Smooth muscle cell (in vitro differentiated cells): ENCODE results near the gene ARHGEF28. TPM values are rescaled to one million over a fixed set of nuclear protein-coding genes. Genes with fewer than 3 reads are reported as not detected.
A peak's percentile ranks its signal among the peaks of the same experiment; 100 is the strongest.

Experiments used
- DNase-seq: peaks from one replicate; lab custom pipeline; 2025; ENCODE audit not compliant: unreplicated experiment; lab: John Stamatoyannopoulos, UW
- H2AFZ ChIP-seq: fragments of 200-600 bp; sonication (generic); 2 replicates; pipeline ENCODE4 v1.6.0; 2016; ENCODE audit warnings: antibody characterized with exemption, low read depth, mild to moderate bottlenecking
- H3F3A ChIP-seq: fragments of 200-600 bp; sonication (generic); 2 replicates; pipeline ENCODE4 v1.6.0; 2017; ENCODE audit warnings: antibody characterized with exemption, low read depth
- H3K27ac ChIP-seq: fragments of 200-600 bp; sonication (generic); 2 replicates; pipeline ENCODE4 v1.5.1; 2016; ENCODE audit warnings: low read depth, mild to moderate bottlenecking
- H3K27me3 ChIP-seq: fragments of 200-600 bp; sonication (generic); 2 replicates; pipeline ENCODE4 v1.6.1; 2016; ENCODE audit warnings: low read depth, mild to moderate bottlenecking
- H3K36me3 ChIP-seq: fragments of 200-600 bp; sonication (generic); 2 replicates; pipeline ENCODE4 v1.5.1; 2016; ENCODE audit warnings: low read depth
- H3K4me1 ChIP-seq: fragments of 200-600 bp; sonication (generic); 2 replicates; pipeline ENCODE4 v1.5.1; 2016; ENCODE audit warnings: low read depth
- H3K4me2 ChIP-seq: fragments of 200-600 bp; sonication (generic); 2 replicates; pipeline ENCODE4 v1.6.0; 2016; ENCODE audit warnings: mild to moderate bottlenecking
- H3K4me3 ChIP-seq: fragments of 200-600 bp; sonication (generic); 2 replicates; pipeline ENCODE4 v1.5.1; 2016; ENCODE audit warnings: mild to moderate bottlenecking
- H3K79me2 ChIP-seq: fragments of 200-600 bp; sonication (generic); 2 replicates; pipeline ENCODE4 v1.6.0; 2016; ENCODE audit warnings: low read depth, mild to moderate bottlenecking
- H3K9ac ChIP-seq: fragments of 200-600 bp; sonication (generic); 2 replicates; pipeline ENCODE4 v1.6.0; 2016; ENCODE audit warnings: low read depth
- H3K9me3 ChIP-seq: fragments of 200-600 bp; sonication (generic); replicated peaks from 2 replicates; pipeline ENCODE4 v1.5.1; 2016; ENCODE audit warnings: low read depth
- H4K20me1 ChIP-seq: fragments of 200-600 bp; sonication (generic); 2 replicates; pipeline ENCODE4 v1.6.0; 2016; ENCODE audit warnings: low read depth
- CTCF ChIP-seq: fragments of 200-600 bp; sonication (generic); IDR thresholded peaks from 2 replicates; pipeline ENCODE4 v1.5.1; 2017; ENCODE audit warnings: borderline replicate concordance, mild to moderate bottlenecking, antibody characterized with exemption; ENCODE audit not compliant: insufficient read depth, poor library complexity, severe bottlenecking
- WGBS: methylation state at CpG from one replicate; pipeline ENCODE4 v1.1.7; 2016; ENCODE audit warnings: low lambda C conversion rate; 5-methylcytosine and 5-hydroxymethylcytosine counted together
- polyA plus RNA-seq: library from polyadenylated mRNA; unstranded; fragments of >200 nt; fragmentation: Nextera tagmentation; extraction: Ambion mirVana; gene quantifications from 2 replicates; pipeline ENCODE4 v1.2.1, GENCODE V29; 2016
- total RNA-seq: library from RNA; depleted of rRNA; stranded (reverse); fragments of >200 nt; gene quantifications from 2 replicates; pipeline ENCODE4 v1.2.3, GENCODE V29; 2014

The ARHGEF28 gene
- total and polyA plus RNA-seq, 2 experiments from 2014 or later = 0.19 to 0.90 TPM

GRCh38 chr5:73757416-73757815, 131.4 kb downstream of the ARHGEF28 start:
- DNase-seq = no peak
- Histone ChIP-seq H3K9me3 (no peaks in the 10 kb centered on the region), H4K20me1 (no peaks in the 10 kb centered on the region), H3K27ac (no peak overlapping the region), H3K27me3 (peaks cover 24% of the 10 kb centered on the region), H3F3A (no peaks in the 10 kb centered on the region), H3K36me3 (no peaks in the 10 kb centered on the region), H3K9ac (no peak overlapping the region), H3K79me2 (no peaks in the 10 kb centered on the region), H3K4me3 (no peak overlapping the region), H2AFZ (no peak overlapping the region), H3K4me1 (no peaks in the 10 kb centered on the region), H3K4me2 (no peak overlapping the region)
- WGBS = 49% methylated on average over 1 of the region's 1 CpG
- TF ChIP-seq CTCF = no peak

- no peak overlapping the region for H3K4me2 ChIP-seq
- WGBS = 43% methylated on average over 1 of the region's 1 CpG
Measured at GRCh38 chr5:73759771-73760170, 133.8 kb downstream of the ARHGEF28 start.

GRCh38 chr5:73763300-73764032, 137.5 kb downstream of the ARHGEF28 start:
- Histone ChIP-seq H3K9me3 (no peaks in the 10 kb centered on the region), H3K4me3 (no peak overlapping the region), H3K4me2 (no peak overlapping the region), H3K27ac (no peak overlapping the region), H3K4me1 (no peaks in the 10 kb centered on the region), H3K79me2 (no peaks in the 10 kb centered on the region), H3K27me3 (no peaks in the 10 kb centered on the region), H3F3A (no peaks in the 10 kb centered on the region), H2AFZ (no peak overlapping the region), H4K20me1 (no peaks in the 10 kb centered on the region), H3K9ac (no peak overlapping the region), H3K36me3 (no peaks in the 10 kb centered on the region)
- DNase-seq = no peak
- 87% methylated on average over 7 of the region's 7 CpGs for WGBS
- TF ChIP-seq CTCF = no peak

More at GRCh38 chr5:73759771-73760170, 133.8 kb downstream of the ARHGEF28 start:
- H3K9me3 ChIP-seq = no peaks in the 10 kb centered on the region
- no peaks in the 10 kb centered on the region for H3K4me1 ChIP-seq
- TF ChIP-seq CTCF = no peak
- H3F3A ChIP-seq = no peaks in the 10 kb centered on the region
- peak overlapping the region; percentile 20 for H2AFZ ChIP-seq
- no peak overlapping the region for H3K4me3 ChIP-seq
- no peak overlapping the region for H3K27ac ChIP-seq
- H3K9ac ChIP-seq = no peak overlapping the region
- H3K79me2 ChIP-seq = no peaks in the 10 kb centered on the region
- no peaks in the 10 kb centered on the region for H3K36me3 ChIP-seq
- no peak for DNase-seq
- H3K27me3 ChIP-seq = peaks cover 19% of the 10 kb centered on the region
- H4K20me1 ChIP-seq = no peaks in the 10 kb centered on the region

GRCh38 chr5:73764586-73764985, 138.6 kb downstream of the ARHGEF28 start:
- no peak for TF ChIP-seq CTCF
- WGBS = 82% methylated on average over 2 of the region's 2 CpGs
- Histone ChIP-seq H3F3A (no peaks in the 10 kb centered on the region), H3K4me2 (no peak overlapping the region), H3K9ac (no peak overlapping the region), H4K20me1 (no peaks in the 10 kb centered on the region), H3K36me3 (peaks cover 2% of the 10 kb centered on the region), H2AFZ (no peak overlapping the region), H3K79me2 (no peaks in the 10 kb centered on the region), H3K9me3 (no peaks in the 10 kb centered on the region), H3K27ac (peak overlapping the region; percentile 5), H3K27me3 (no peaks in the 10 kb centered on the region), H3K4me1 (no peaks in the 10 kb centered on the region), H3K4me3 (no peak overlapping the region)
- no peak for DNase-seq
